NCI-H2081 treated with DMSO at 0.1 percent for 48 hours (cell line): Measurements from ENCODE around the gene TAF9B.
"Not testable (repeated sequence)": the region's sequence is repeated elsewhere in the genome, so short reads cannot be mapped to it uniquely, and the experiment has no call there.

Source experiments
- DNase-seq: peaks from one replicate; lab custom pipeline; 2025; lab: John Stamatoyannopoulos, UW

The TAF9B gene

DNA sequence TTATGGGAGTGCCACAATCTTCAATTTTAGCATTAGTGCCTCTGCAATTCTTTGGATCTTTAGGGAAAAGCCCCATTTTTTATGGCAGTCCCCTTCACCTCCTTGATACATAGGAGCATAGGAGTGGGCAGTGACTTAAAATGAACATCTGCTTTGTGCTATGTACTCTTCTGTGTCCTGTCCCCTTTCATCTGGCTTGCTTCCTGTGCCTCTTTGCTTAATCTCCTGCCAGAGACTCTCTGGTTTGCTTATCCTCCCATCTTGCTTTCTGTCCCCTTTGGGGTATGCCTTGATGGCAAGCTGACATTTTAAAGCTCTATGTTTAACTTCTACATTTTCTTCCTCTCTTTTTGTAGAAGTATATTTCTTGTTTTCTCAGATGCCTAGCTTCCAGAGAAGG lies 23.1 kb downstream of the TAF9B start:
- DNase-seq = no peak

DNA sequence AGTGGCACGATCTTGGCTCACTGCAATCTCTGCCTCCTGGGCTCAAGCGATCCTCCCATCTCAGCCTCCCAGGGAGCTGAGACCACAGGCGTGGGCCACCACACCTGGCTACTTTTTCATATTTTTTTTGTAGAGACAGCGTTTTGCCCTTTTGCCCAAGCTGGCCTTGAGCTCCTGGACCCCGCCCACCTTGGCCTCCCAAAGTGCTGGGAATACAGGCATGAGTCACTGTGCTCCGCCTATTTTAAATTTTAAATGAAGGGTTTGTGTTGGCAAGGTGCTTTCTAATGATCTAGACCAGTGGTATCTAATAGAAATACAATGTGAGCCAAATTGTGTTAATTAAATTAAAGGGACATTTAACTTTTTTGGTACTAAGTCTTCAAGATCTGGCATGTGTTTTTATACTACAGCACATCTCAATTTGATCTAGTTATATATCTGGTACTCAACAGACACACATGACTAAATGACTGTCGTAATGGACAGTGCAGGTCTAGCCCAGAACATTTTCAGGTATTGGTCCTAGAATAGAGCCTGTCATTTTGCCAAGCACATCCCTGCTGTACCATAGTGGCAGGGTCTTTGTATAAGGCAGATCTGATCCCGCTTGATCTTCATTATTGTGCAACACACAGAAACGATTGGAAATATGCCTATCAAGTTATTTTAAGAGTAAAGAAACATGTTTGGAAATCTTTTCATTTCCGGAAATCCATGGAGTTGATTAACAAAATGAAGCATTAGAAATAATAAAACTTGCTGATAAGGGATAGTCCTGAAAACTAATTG lies 28.1 kb downstream of the TAF9B start:
- no peak for DNase-seq

DNA sequence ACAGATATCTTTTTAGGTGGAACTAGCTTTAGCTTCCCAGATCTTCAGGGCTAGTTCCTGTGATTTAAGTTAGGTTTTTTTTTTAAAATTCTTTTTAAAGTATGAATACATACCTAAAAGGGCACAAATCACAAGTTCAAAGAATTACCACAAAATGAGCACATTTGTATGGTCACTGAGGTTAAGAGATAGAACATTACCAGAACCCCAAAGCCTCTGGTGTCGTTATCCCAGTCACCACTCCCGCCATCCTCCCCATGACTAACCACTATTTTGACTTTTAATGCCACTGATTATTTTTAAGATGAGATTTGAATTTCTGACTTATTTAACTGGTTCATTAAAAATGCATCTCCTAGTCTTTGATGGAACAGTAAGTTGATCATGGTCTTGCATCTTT lies 30.0 kb downstream of the TAF9B start:
- no peak for DNase-seq

DNA sequence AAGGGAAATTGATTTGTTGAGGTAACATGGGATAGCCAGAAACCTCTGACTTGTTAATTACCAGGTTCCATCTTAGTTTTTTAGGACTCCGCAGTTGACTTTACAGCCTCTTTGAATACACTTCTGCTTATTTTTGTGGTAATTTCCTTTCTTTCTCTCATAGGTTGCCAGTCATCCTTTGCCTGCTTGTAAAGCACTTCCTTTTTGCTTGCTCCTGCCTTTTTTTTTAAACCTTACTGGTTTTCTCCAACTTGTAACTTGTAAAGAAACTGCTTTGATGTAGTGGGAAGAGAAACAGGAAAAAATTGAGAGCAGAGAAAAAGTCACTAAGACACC lies 32.8 kb downstream of the TAF9B start:
- no peak for DNase-seq

DNA sequence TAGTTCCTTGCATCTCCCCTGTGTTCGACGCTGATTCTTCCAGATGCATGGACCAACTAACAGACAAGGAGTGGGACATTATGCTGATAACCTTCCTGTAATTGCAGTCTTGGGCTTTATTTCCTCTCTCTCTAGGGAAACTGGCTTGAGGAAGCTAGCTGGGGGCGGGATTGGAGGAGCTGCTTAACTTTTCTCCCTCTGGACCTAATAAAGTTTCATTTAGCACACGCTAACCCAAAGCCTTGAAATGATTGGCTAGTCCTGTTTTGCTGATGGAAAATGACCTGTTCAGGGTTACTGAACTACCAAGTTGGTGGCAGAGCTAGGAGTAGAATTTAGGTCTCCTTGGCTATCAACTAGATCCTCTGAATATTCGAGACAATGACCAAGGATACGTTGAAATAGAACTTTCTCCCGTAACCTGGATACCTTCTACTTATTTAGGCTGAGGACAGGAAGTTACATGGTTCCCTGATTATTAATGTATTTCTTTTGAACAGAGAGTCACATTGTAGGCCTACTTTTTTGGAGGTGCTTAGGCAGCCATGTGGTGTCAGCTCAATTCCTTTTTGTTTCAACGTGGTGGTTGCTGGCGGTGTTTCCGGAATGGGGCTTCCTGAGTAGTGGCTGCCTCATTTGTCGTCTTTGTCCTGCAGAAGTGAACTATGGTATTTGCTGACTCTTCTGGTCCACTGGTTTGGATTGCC lies 33.4 kb downstream of the TAF9B start:
- no peak for DNase-seq

DNA sequence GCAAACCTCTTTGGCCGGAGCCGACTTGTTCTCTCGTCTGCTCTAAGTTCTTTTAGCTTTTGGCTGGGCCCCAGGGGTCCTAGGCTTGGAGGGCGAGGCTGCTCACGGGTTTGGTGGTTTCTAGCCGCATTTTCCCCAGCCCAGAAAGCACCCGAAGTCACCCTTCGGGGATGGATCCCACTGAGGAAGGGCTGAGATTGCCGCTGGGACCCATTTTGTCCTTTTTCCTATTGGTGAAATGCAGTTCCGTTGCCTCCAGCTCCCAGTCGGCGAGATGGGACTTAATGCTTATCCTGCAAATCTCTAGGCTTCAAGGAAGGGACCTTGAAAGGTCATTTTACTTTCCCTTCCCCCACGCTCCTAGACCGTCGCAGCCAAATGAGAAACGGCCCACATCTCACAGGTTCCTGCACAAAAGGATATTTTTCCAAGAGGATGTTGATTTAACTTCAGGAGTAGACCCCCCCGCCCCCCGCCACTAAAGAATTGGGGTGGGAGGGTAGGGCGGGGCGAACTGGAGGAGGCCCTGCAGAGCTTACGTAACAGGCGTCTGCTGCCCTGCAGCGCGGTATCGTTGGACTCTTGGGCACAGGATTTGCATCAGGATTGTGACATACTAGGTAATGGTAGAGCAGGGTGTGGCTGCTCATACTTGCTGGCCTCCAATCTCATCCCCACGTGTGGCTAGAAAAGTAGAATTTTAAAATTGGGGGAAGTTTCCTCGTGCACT lies 34.8 kb downstream of the TAF9B start:
- DNase-seq = no peak

DNA sequence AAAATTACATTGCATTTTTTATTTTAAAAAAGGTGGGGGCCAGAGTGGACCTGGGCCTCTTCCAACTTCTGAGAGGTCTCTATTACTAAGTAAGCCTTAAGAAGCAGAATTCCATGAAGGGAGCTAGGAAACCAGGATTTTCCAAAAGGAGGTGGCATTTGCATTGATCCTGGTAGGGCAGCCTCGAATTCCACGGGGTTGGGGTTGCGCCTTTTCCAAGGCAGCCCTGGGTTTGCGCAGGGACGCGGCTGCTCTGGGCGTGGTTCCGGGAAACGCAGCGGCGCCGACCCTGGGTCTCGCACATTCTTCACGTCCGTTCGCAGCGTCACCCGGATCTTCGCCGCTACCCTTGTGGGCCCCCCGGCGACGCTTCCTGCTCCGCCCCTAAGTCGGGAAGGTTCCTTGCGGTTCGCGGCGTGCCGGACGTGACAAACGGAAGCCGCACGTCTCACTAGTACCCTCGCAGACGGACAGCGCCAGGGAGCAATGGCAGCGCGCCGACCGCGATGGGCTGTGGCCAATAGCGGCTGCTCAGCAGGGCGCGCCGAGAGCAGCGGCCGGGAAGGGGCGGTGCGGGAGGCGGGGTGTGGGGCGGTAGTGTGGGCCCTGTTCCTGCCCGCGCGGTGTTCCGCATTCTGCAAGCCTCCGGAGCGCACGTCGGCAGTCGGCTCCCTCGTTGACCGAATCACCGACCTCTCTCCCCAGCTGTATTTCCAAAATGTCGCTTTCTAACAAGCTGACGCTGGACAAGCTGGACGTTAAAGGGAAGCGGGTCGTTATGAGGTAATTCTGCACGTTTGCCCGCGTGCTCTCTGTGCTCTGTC lies 35.6 kb downstream of the TAF9B start, which contains the start of gene PGK1:
Gene PGK1, plus strand, starts transcription at position 626 of the 824 bp plus-strand sequence. Its CDS starts 93 bp downstream, at position 719.
- DNase-seq = peak; percentile 67

DNA sequence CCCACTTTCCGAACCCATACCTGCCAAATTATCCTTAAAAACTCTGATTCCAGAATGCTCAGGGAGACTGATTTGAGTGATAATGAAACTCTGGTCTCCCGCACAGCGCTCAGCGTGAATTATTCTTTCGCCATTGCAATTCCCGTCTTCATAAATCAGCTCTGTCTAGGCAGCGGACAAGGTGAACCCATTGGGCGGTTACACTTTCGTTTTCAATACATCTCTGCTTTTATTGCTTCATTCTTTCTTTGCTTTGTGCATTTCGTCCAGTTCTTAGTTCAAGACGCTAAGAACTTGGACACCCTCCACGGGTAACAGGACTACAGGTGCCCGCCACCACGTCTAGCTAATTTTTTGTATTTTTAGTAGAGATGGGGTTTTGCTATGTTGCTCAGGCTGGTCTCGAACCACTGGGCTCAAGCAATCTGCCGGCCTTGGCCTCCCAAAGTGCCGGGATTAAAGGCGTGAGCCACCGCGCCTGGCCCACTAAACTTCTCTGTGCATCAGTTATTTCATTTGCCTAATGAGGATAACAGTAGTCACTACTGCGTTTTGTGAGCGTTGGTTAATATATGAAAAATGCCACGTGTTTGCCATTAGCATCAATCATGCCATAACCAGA lies 36.3 kb downstream of the TAF9B start:
- DNase-seq = no peak

DNA sequence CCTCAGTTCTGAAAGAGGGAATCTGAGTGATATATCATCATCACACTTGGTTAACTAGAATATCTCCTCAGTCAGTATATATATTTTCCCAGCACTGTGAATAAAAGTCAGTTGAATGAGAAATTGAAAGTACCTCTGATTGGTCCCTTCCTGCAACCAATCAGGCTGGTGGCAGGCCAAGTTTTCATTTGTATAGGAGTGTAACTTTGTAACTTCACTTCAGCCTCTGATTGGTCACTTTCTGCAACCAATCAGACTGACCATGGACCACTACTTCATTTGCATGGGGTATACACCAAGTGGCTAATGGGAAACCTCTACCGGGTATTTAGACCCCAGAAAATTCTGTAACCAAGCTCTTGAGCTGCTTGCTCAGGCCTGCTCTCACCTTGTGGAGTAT lies 37.4 kb downstream of the TAF9B start:
- no peak for DNase-seq

DNA sequence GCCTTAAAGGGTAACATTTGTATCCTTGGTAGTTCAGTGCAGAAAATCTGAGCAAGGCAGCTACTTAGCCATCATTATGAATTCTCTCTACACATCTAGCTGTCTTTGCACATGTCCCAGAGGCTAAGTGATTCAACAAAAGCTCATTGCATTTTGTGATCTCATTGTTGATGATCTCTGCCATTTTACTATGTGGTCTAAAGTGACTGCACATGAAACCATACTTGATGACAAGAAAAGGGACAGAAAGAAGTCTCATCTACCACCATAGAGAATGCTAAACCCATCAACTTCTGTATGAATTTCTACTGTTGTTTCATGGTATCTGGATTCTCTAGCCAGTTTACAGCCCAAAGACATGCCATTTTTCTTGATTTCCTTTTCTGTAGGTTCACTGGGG lies 41.3 kb downstream of the TAF9B start:
- DNase-seq = no peak

DNA sequence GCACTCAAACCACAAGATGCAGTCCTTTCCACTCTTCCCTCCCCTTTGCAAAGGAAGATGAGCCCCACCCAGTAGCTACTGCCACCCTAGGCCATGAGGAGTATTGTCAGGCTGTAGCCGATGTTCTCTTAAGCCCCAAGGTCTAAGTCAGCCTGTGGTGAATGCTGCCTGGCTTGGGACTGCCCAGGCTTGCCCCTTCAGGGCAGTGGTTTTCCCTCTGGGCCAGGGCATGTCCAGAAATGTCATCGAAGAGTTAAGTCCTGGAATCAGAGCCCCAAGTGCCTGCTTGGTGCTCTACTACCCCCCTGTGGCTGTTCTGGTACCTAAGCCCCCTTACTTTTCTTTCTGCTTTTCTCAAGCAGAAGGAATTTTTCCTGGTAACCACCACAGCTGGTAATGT lies 47.2 kb downstream of the TAF9B start:
- no peak for DNase-seq

DNA sequence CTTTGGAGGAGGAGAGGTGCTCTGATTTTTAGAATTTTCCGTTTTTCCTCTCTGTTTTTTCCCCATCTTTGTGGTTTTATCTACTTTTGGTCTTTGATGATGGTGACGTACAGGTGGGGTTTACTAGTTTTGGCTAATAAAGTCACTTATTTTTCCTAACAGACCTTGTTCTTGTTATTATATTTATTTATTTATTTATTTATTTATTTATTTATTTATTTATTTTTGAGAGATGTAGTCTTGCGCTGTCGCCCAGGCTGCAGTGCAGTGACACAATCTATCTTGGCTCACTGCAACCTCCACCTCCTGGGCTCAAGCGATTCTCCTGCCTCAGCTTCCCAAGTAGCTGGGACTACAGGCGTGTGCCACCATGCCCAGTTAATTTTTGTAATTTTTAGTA lies 58.0 kb downstream of the TAF9B start:
- not testable (repeated sequence) for DNase-seq
